ENCODE measurements around the gene RARB. TPM values are rescaled to one million over a fixed set of nuclear protein-coding genes. Genes with fewer than 3 reads are reported as not detected.

RARB gene
- total RNA-seq, 1 experiment from 2014 or later, result 2.5 TPM

DNA sequence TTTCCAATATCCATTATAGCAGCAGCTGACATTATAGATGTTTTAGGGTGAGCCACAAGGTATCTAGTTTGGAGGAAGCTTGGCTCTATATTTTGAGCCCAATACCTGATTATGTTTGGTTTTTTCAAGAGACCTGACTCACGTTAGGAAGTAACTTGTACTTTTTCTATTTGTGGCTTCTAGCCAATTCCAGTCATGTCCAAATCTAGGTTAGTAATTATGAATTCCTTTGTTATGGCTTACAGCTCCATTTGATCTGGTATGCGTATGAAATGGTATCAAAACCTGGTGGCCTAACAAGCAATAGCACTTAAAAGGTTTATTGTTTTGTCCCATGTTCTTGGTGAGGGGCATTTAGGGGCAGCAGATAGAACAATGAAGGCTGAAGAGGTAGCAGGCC lies 120.8 kb downstream of the RARB start:
- H3K4me1 Mint-ChIP-seq (ENCODE audit: low read depth, unreplicated experiment), result no peaks in the 10 kb centered on the region
- ChIA-PET POLR2A (no interaction called here), CTCF (no interaction called here)
- TF ChIP-seq, protein P1, sequence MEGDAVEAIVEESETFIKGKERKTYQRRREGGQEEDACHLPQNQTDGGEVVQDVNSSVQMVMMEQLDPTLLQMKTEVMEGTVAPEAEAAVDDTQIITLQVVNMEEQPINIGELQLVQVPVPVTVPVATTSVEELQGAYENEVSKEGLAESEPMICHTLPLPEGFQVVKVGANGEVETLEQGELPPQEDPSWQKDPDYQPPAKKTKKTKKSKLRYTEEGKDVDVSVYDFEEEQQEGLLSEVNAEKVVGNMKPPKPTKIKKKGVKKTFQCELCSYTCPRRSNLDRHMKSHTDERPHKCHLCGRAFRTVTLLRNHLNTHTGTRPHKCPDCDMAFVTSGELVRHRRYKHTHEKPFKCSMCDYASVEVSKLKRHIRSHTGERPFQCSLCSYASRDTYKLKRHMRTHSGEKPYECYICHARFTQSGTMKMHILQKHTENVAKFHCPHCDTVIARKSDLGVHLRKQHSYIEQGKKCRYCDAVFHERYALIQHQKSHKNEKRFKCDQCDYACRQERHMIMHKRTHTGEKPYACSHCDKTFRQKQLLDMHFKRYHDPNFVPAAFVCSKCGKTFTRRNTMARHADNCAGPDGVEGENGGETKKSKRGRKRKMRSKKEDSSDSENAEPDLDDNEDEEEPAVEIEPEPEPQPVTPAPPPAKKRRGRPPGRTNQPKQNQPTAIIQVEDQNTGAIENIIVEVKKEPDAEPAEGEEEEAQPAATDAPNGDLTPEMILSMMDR (IDR thresholded peaks at IDR 0.05; ENCODE audit: insufficient read depth in 1 of 2, low read depth in 1 of 2, low read length in 1 of 2, severe bottlenecking in 1 of 2, unreplicated experiment in 1 of 2), result no peak
- Histone ChIP-seq H3K4me3 (ENCODE audit: low read depth, low read length) (no peak overlapping the region), H3K9me3 (no peaks in the 10 kb centered on the region), H3K27me3 (replicated peaks; ENCODE audit: control insufficient read depth, insufficient read depth, low read length) (no peaks in the 10 kb centered on the region), H3K4me1 (no peaks in the 10 kb centered on the region), H3K36me3 (ENCODE audit: control insufficient read depth, insufficient read depth, low read length) (no peaks in the 10 kb centered on the region)
- no peak for DNase-seq
- BruUV-seq (replicated peaks), result no TSS peak
- H3K4me3 Mint-ChIP-seq (ENCODE audit: unreplicated experiment), result no peak overlapping the region
- no peaks in the 10 kb centered on the region for H3K27me3 Mint-ChIP-seq (ENCODE audit: insufficient read depth, unreplicated experiment)
- no peaks in the 10 kb centered on the region for H3K36me3 Mint-ChIP-seq (ENCODE audit: insufficient read depth, unreplicated experiment)
- intact Hi-C loops (cut with micrococcal nuclease; ENCODE audit: unreplicated experiment), result no loop called here
- no peak overlapping the region for H3K27ac Mint-ChIP-seq (ENCODE audit: unreplicated experiment)
- no peaks in the 10 kb centered on the region for H3K9me3 Mint-ChIP-seq (ENCODE audit: unreplicated experiment)

DNA sequence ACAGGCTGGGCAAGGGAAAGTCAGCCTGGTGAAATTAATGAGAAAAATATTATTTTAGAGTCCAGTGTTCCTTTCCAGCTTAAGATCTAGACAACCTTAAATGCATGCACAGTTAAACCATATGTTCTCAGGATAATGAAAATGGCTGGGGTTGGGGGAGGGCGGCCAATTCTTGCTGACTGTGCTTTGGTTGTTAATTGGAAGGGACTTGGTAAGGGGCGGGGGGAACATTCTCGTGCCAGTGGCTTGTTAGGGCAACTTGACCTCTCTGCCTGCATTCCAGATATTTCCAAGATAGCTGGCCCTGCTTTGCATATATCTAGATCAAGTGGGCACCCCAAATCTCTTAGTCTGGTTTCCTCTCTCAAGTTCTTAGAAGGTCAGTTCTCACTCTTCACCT lies 124.2 kb downstream of the RARB start:
- H3K27ac Mint-ChIP-seq (ENCODE audit: unreplicated experiment), result no peak overlapping the region
- ChIA-PET CTCF (no interaction called here), POLR2A (no interaction called here)
- BruUV-seq (replicated peaks), result no TSS peak
- Histone ChIP-seq H3K4me3 (ENCODE audit: low read depth, low read length) (no peak overlapping the region), H3K36me3 (ENCODE audit: control insufficient read depth, insufficient read depth, low read length) (no peaks in the 10 kb centered on the region), H3K27me3 (replicated peaks; ENCODE audit: control insufficient read depth, insufficient read depth, low read length) (no peaks in the 10 kb centered on the region), H3K4me1 (no peaks in the 10 kb centered on the region), H3K9me3 (no peaks in the 10 kb centered on the region)
- H3K4me1 Mint-ChIP-seq (ENCODE audit: low read depth, unreplicated experiment), result no peaks in the 10 kb centered on the region
- no peak for DNase-seq
- no peak overlapping the region for H3K4me3 Mint-ChIP-seq (ENCODE audit: unreplicated experiment)
- no peaks in the 10 kb centered on the region for H3K27me3 Mint-ChIP-seq (ENCODE audit: insufficient read depth, unreplicated experiment)
- no peaks in the 10 kb centered on the region for H3K9me3 Mint-ChIP-seq (ENCODE audit: unreplicated experiment)
- TF ChIP-seq, protein P1 (IDR thresholded peaks at IDR 0.05; ENCODE audit: insufficient read depth in 1 of 2, low read depth in 1 of 2, low read length in 1 of 2, severe bottlenecking in 1 of 2, unreplicated experiment in 1 of 2), result no peak
- no peaks in the 10 kb centered on the region for H3K36me3 Mint-ChIP-seq (ENCODE audit: insufficient read depth, unreplicated experiment)
- intact Hi-C loops (cut with micrococcal nuclease; ENCODE audit: unreplicated experiment), result no loop called here

DNA sequence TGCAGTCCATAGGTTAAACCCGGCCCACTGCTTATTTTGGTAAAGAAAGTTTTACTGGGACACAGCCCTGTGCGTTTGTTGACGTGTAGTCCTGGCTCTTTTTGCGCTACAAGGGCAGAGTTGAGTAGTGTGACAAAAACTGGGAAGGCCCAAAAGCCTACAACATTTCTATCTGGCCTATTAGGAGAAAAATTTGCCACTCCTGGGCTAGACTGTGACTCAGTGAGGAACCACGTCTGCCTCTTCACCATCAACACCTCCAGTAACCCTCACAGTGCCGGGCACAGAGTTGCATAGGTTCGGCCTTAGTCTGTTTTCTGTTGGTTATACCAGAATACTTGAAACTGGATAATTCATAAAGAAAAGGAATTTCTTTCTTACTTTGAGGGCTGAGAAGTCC lies 126.3 kb downstream of the RARB start:
- Mint-ChIP-seq H3K27ac (ENCODE audit: unreplicated experiment) (no peak overlapping the region), H3K4me1 (ENCODE audit: low read depth, unreplicated experiment) (no peaks in the 10 kb centered on the region), H3K27me3 (ENCODE audit: insufficient read depth, unreplicated experiment) (no peaks in the 10 kb centered on the region), H3K9me3 (ENCODE audit: unreplicated experiment) (no peaks in the 10 kb centered on the region), H3K36me3 (ENCODE audit: insufficient read depth, unreplicated experiment) (no peaks in the 10 kb centered on the region), H3K4me3 (ENCODE audit: unreplicated experiment) (no peak overlapping the region)
- no peaks in the 10 kb centered on the region for H3K9me3 ChIP-seq
- ChIA-PET POLR2A (no interaction called here), CTCF (no interaction called here)
- no peak overlapping the region for H3K4me3 ChIP-seq (ENCODE audit: low read depth, low read length)
- H3K36me3 ChIP-seq (ENCODE audit: control insufficient read depth, insufficient read depth, low read length), result no peaks in the 10 kb centered on the region
- H3K27me3 ChIP-seq (replicated peaks; ENCODE audit: control insufficient read depth, insufficient read depth, low read length), result no peaks in the 10 kb centered on the region
- no peaks in the 10 kb centered on the region for H3K4me1 ChIP-seq
- DNase-seq, result no peak
- intact Hi-C loops (cut with micrococcal nuclease; ENCODE audit: unreplicated experiment), result no loop called here
- BruUV-seq (replicated peaks), result no TSS peak
- TF ChIP-seq, protein P1 (IDR thresholded peaks at IDR 0.05; ENCODE audit: insufficient read depth in 1 of 2, low read depth in 1 of 2, low read length in 1 of 2, severe bottlenecking in 1 of 2, unreplicated experiment in 1 of 2), result no peak

Measured in Caco-2 (cell line).